ENCODE results near the gene MAP3K1.

GRCh38 chr5:56810826-56811225, 4.5 kb upstream of the MAP3K1 start:
- no peak for TF ChIP-seq ZNF274 (IDR thresholded peaks at IDR 0.05; ENCODE audit: low read depth, low read length)
- TF ChIP-seq SUZ12 (IDR thresholded peaks at IDR 0.05; ENCODE audit: extremely low read depth, insufficient read depth, insufficient read length) = no peak
- no peak for TF ChIP-seq YY1 (IDR thresholded peaks at IDR 0.05; ENCODE audit: insufficient read depth, insufficient read length)
